HepG2 (cell line): Measurements from ENCODE around the gene TWIST2. TPM values are rescaled to one million over a fixed set of nuclear protein-coding genes. Genes with fewer than 3 reads are reported as not detected.
A peak's percentile ranks its signal among the peaks of the same experiment; 100 is the strongest.

Experiments
- CBX2 ChIP-seq, 2 experiments: fragments of 200-600 bp in 1 of 2; sonication (generic); formaldehyde crosslinking in 1 of 2; IDR thresholded peaks; 2 replicates each; pipeline versions ENCODE4 v1.7.0 to v1.8.1; 2018 to 2022; ENCODE audit warnings: low read depth in 2 of 2, low read length in 1 of 2, mild to moderate bottlenecking in 1 of 2, missing genetic modification reagents in 1 of 2
- CHD2 ChIP-seq: IDR thresholded peaks from 2 replicates; pipeline ENCODE4 v1.6.1; 2011; ENCODE audit warnings: low read depth, low read length, improper control_type of control experiment
- FOXC1 ChIP-seq: sonication (generic); formaldehyde crosslinking; IDR thresholded peaks from 2 replicates; pipeline ENCODE4 v1.8.0; 2022; ENCODE audit warnings: mild to moderate bottlenecking, missing genetic modification reagents, borderline replicate concordance
- FOXJ3 ChIP-seq: sonication (generic); formaldehyde crosslinking; IDR thresholded peaks from 2 replicates; pipeline ENCODE4 v1.4.0; 2020; ENCODE audit warnings: missing genetic modification reagents, mild to moderate bottlenecking, borderline replicate concordance
- GATA4 ChIP-seq: sonication (generic); IDR thresholded peaks from 2 replicates; pipeline ENCODE4 v1.6.1; 2016; ENCODE audit warnings: antibody characterized with exemption, low read depth, borderline replicate concordance
- MTA1 ChIP-seq: sonication (generic); formaldehyde crosslinking; IDR thresholded peaks from 2 replicates; pipeline ENCODE4 v1.4.0; 2020; ENCODE audit warnings: missing genetic modification reagents, mild to moderate bottlenecking, borderline replicate concordance
- PAWR ChIP-seq: sonication (generic); formaldehyde crosslinking; IDR thresholded peaks from 2 replicates; pipeline ENCODE4 v1.4.0; 2020; ENCODE audit warnings: missing genetic modification reagents, mild to moderate bottlenecking, borderline replicate concordance
- SOX13 ChIP-seq, 3 experiments: fragments of 450-650 bp in 1 of 3; sonication (generic) in 1 of 3; formaldehyde crosslinking in 1 of 3; IDR thresholded peaks in 2 of 3; conservative IDR thresholded peaks in 1 of 3; 2 replicates each; pipeline versions ENCODE4 v1.5.0 to v1.6.1; 2016 to 2020; ENCODE audit warnings: antibody characterized with exemption in 1 of 3, mild to moderate bottlenecking in 1 of 3, missing compliant biosample characterization in 1 of 3, missing genetic modification reagents in 1 of 3, moderate library complexity in 1 of 3
- TOPORS ChIP-seq: sonication (generic); formaldehyde crosslinking; IDR thresholded peaks from 2 replicates; pipeline ENCODE4 v1.8.0; 2023; ENCODE audit warnings: mild to moderate bottlenecking, missing genetic modification reagents
- ZEB1 ChIP-seq: IDR thresholded peaks from 2 replicates; pipeline ENCODE4 v1.6.1; 2012; ENCODE audit warnings: mild to moderate bottlenecking, low read depth, inconsistent platforms; ENCODE audit not compliant: insufficient replicate concordance
- ZFP1 ChIP-seq: IDR thresholded peaks from 2 replicates; pipeline ENCODE4 v1.6.1; 2016
- ZHX1 ChIP-seq: sonication (generic); formaldehyde crosslinking; IDR thresholded peaks from 2 replicates; pipeline ENCODE4 v1.8.1; 2022; ENCODE audit warnings: low read depth, mild to moderate bottlenecking, missing genetic modification reagents
- ZNF121 ChIP-seq: sonication (generic); formaldehyde crosslinking; IDR thresholded peaks from 2 replicates; pipeline ENCODE4 v1.5.0; 2020; ENCODE audit warnings: mild to moderate bottlenecking, missing genetic modification reagents
- ZNF549 ChIP-seq: sonication (generic); formaldehyde crosslinking; IDR thresholded peaks from 2 replicates; pipeline ENCODE4 v1.5.0; 2020; ENCODE audit warnings: missing genetic modification reagents
- ZNF75D ChIP-seq: sonication (generic); formaldehyde crosslinking; IDR thresholded peaks from 2 replicates; pipeline ENCODE4 v1.8.1; 2023; ENCODE audit warnings: missing genetic modification reagents, mild to moderate bottlenecking, borderline replicate concordance
- polyA plus RNA-seq, 8 experiments: library from polyadenylated mRNA; depleted of rRNA in 3 of 8; stranded (reverse) in 7 of 8; unstranded in 1 of 8; fragments of >200 nt; fragmentation: Illumina TruSeq in 4 of 8; extraction: Trizol in 4 of 8; gene quantifications; 2 replicates each; pipeline versions ENCODE4 v1.2.1 to v1.2.3, GENCODE V29; 2011 to 2016; ENCODE audit warnings: low read depth in 4 of 8, missing spikeins in 1 of 8, mixed read lengths in 1 of 8; ENCODE audit not compliant: insufficient read depth in 1 of 8
- total RNA-seq, 5 experiments: library from RNA; depleted of rRNA; stranded (reverse); fragments of >200 nt; fragmentation: Illumina TruSeq; extraction: Trizol; gene quantifications; 2 replicates each; pipeline ENCODE4 v1.2.3, GENCODE V29; 2016; ENCODE audit warnings: low read depth in 1 of 5
- TF ChIP-seq, protein P1 (sequence below): sonication (generic); formaldehyde crosslinking; IDR thresholded peaks from 2 replicates; pipeline ENCODE4 v1.5.1; 2020; ENCODE audit warnings: mild to moderate bottlenecking, missing genetic modification reagents, borderline replicate concordance
- TF ChIP-seq, protein P2 (sequence below): sonication (generic); formaldehyde crosslinking; IDR thresholded peaks from 2 replicates; pipeline ENCODE4 v1.8.1; 2023; ENCODE audit warnings: mild to moderate bottlenecking, missing genetic modification reagents
- TF ChIP-seq, protein P3 (sequence below): sonication (generic); formaldehyde crosslinking; IDR thresholded peaks from 2 replicates; pipeline ENCODE4 v1.5.0; 2020; ENCODE audit warnings: missing genetic modification reagents

The TWIST2 gene
- total and polyA plus RNA-seq, 2 of the 13 experiments (the other 11 are each of a cell fraction or from before 2014, with no cell fraction given), result 0.08 to 0.11 TPM

GRCh38 chr2:238864207-238865014, 16.5 kb downstream of the TWIST2 start (continued):
- TF ChIP-seq SOX13 (IDR thresholded peaks at IDR 0.05) (peak; percentile 81), SOX13 (CRISPR knock-in tag; conservative IDR thresholded peaks at IDR 0.05 in 1 of 2, IDR thresholded peaks at IDR 0.05 in 1 of 2) (peak in 1 of 2 experiments; percentile 95; a peak in 2 of 4 replicates), ZFP1 (CRISPR knock-in tag) (peak; percentile 82; the same call in 1 of the 2 replicates), ZNF121 (peak; percentile 67), PAWR (no peak), ZNF75D (CRISPR knock-in tag) (no peak; the same call in 1 of the 2 replicates), FOXJ3 (CRISPR knock-in tag) (peak; percentile 89; the same call in 1 of the 2 replicates), CHD2 (no peak), FOXC1 (CRISPR knock-in tag) (peak; percentile 93), CBX2 (IDR thresholded peaks at IDR 0.05; ENCODE audit: low read depth, low read length) (peak; percentile 57; the same call in 1 of the 2 replicates), CBX2 (CRISPR knock-in tag; IDR thresholded peaks at IDR 0.05; ENCODE audit: low read depth) (peak; percentile 65; the same call in 1 of the 2 replicates), ZEB1 (peak; percentile 66), TOPORS (CRISPR knock-in tag) (peak; percentile 79; the same call in 1 of the 2 replicates), GATA4 (peak; percentile 43; the same call in 1 of the 2 replicates), MTA1 (CRISPR knock-in tag) (peak; percentile 97), ZNF549 (CRISPR knock-in tag) (no peak), ZHX1 (CRISPR knock-in tag) (peak; percentile 56; the same call in 1 of the 2 replicates)
- TF ChIP-seq, protein P1, sequence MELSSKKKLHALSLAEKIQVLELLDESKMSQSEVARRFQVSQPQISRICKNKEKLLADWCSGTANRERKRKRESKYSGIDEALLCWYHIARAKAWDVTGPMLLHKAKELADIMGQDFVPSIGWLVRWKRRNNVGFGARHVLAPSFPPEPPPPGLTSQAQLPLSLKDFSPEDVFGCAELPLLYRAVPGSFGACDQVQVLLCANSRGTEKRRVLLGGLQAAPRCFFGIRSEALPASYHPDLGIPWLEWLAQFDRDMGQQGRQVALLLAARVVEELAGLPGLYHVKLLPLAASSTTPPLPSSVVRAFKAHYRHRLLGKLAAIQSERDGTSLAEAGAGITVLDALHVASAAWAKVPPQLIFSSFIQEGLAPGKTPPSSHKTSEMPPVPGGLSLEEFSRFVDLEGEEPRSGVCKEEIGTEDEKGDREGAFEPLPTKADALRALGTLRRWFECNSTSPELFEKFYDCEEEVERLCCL (CRISPR knock-in tag), result 0 out of 2 replicates have a peak, but pooled peaks have one; percentile 29
- TF ChIP-seq, protein P2, sequence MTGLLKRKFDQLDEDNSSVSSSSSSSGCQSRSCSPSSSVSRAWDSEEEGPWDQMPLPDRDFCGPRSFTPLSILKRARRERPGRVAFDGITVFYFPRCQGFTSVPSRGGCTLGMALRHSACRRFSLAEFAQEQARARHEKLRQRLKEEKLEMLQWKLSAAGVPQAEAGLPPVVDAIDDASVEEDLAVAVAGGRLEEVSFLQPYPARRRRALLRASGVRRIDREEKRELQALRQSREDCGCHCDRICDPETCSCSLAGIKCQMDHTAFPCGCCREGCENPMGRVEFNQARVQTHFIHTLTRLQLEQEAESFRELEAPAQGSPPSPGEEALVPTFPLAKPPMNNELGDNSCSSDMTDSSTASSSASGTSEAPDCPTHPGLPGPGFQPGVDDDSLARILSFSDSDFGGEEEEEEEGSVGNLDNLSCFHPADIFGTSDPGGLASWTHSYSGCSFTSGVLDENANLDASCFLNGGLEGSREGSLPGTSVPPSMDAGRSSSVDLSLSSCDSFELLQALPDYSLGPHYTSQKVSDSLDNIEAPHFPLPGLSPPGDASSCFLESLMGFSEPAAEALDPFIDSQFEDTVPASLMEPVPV (CRISPR knock-in tag), result peak; percentile 92; the same call in 1 of the 2 replicates
- TF ChIP-seq, protein P3, sequence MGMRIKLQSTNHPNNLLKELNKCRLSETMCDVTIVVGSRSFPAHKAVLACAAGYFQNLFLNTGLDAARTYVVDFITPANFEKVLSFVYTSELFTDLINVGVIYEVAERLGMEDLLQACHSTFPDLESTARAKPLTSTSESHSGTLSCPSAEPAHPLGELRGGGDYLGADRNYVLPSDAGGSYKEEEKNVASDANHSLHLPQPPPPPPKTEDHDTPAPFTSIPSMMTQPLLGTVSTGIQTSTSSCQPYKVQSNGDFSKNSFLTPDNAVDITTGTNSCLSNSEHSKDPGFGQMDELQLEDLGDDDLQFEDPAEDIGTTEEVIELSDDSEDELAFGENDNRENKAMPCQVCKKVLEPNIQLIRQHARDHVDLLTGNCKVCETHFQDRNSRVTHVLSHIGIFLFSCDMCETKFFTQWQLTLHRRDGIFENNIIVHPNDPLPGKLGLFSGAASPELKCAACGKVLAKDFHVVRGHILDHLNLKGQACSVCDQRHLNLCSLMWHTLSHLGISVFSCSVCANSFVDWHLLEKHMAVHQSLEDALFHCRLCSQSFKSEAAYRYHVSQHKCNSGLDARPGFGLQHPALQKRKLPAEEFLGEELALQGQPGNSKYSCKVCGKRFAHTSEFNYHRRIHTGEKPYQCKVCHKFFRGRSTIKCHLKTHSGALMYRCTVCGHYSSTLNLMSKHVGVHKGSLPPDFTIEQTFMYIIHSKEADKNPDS, result 0 out of 2 replicates have a peak, but pooled peaks have one; percentile 38
